ENCODE data around the gene C1QL1.

DNA sequence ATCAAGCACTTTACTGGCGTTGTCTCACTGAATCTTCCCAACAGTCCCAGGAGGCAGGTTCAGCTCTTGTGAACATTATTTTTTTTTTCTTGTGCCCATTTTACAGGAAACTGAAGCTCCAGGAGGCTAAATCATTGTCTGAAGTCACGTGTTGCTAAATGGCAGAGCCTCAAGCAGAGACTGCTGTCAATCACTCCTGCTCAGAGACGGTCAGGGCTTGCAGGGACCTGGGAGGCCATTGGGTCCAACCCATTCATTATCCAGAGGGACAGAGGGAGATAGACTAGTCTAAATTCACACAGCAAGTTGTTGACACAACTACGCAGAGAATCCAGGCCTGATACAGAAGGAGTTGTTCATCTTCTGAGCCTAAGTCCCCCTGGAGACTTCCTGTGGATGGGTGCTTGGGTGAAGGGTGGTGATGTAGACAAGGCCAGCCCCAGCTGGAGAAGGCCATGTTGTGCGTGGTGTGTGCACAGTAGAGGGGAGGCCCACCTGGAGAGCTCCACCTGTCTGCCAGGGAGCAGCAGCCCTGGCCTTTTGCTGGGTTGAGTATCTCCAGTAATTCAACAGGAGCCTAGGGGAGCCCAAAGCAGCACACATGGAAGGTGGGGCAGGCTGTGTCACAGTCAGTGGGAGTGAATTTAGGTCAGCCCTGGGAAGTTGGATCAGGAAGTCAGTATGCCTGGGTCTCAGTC is 24.3 kb upstream of the C1QL1 start:
- no peak for TF ChIP-seq POLR2A (IDR thresholded peaks at IDR 0.05; ENCODE audit: low read depth, low read length)
- no peak for TF ChIP-seq POLR2AphosphoS5 (IDR thresholded peaks at IDR 0.05; ENCODE audit: low read depth, low read length)
- no peak for TF ChIP-seq TAF1 (IDR thresholded peaks at IDR 0.05; ENCODE audit: low read depth, low read length)
- TF ChIP-seq POU2F2 (IDR thresholded peaks at IDR 0.05; ENCODE audit: low read depth, low read length): no peak
- no peak for TF ChIP-seq SPI1 (IDR thresholded peaks at IDR 0.05; ENCODE audit: low read depth, low read length)
- TF ChIP-seq PAX5 (IDR thresholded peaks at IDR 0.05; ENCODE audit: insufficient read depth, low read length, severe bottlenecking): no peak
